ENCODE data around the gene MAMDC2.

MAMDC2 gene

DNA sequence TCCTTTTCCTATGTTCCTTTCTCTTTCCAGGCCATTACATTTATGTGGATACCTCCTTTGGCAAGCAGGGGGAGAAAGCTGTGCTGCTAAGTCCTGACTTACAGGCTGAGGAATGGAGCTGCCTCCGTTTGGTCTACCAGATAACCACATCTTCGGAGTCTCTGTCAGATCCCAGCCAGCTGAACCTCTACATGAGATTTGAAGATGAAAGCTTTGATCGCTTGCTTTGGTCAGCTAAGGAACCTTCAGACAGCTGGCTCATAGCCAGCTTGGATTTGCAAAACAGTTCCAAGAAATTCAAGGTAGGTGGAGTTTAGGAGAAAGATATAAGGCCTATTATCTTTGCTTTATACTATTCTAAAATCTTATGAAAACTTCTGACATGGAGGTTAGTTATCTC lies 64.5 kb downstream of the MAMDC2 start:
- no peak for DNase-seq (ENCODE audit: low read depth in 2 of 2)

DNA sequence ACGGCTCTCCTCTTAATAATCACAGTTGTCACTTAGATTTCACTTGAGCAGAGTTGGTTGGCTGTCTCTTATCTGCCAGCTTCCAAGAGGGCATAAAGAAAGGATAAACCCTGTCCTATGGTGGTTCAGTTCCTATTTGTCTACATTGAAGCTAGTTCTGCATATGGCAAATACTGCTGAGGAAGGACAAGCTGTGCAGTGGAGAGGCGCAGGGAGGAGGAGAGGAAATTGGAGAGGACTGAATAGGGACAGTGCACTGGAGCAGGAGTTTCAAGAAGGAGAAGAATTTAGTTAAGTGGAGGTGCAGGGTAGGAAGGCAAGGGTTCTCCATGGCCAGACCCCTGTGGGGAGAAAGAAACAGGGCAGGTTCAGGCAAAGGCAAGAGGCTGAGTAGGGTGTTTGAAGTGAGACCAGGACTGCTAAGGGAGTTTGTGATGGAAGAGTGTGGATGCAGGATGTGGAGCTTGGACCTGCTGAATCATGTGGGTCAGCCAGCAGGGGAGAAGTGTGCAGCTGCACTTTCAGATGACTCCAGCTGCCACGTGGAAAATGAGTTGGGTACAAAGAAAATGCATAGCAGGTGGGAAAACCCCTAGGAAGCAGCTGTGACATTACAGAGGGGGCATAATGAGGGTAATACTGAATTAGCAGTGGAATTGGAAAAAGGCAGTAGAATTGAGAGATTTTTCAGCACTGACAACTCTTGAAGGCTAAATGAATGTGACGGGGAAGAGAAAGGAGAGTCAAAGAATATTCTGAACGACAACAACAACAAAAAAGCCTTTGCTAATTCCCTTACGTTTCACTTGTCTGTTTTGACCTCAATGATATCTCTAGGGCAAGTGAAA lies 66.8 kb downstream of the MAMDC2 start:
- no peak for DNase-seq (ENCODE audit: low read depth in 2 of 2)

DNA sequence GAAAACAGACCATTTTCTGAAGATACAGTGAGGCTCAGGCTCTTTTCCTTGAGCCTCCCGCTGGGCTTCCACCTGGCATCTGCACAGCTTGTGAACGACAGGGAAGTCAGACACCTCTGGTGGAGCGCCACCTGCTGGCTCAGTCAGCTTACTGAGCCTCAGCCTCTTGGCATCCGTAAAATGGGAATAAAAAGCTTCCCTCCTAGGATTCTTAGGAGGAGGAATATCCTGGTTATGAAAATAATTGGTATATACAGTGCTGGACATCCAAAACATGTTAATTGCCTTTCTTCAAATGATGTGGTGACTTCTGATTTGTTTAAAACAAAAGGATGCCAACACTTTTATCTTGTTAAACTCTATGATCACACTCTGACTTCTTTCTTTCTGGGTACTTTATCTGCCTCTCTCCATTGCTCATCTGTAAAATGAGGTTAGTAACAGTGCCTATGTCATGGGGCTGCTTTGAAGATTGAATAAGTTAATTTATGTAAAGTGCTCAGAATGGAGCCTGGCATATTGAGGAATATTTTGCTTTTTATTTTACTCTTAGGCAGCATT lies 67.5 kb downstream of the MAMDC2 start:
- peak in 1 of 2 donors; percentile 21 for DNase-seq (ENCODE audit: low read depth in 2 of 2)

- no peak for DNase-seq (ENCODE audit: low read depth in 2 of 2)
Measured at GRCh38 chr9:70111641-70112236, 68.1 kb downstream of the MAMDC2 start.

- DNase-seq (ENCODE audit: low read depth in 2 of 2) = no peak
Measured at GRCh38 chr9:70112981-70113380, 69.3 kb downstream of the MAMDC2 start.

DNA sequence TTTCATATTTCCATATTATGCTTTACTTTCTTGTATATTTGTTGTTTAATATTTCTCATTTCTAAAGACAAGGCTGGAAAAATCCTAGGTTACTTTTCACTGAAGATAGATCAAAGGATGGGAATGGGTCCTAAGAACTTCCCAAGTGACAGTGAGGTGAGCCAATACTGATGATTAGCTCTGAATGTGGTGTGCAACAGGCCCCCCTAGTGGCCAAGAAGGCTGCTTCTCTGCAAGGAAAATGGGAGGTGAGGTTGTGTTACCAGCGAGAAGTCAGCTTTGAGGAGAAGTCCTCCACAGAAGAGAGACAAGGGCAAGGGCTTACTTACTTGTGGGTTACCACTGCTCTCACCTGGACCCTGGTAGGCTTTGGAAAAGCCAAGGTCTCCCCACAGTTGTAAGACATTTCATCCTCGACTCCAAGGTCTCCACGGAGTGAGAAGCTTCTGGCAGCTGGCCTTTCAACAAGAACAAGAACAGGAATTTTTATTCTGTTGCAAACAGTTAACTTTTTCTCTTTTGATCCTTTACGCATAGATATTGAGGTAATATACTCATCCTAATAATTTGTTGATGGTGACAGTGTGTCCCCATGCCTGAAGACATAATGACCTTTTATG lies 69.9 kb downstream of the MAMDC2 start:
- DNase-seq (ENCODE audit: low read depth in 2 of 2) = no peak

DNA sequence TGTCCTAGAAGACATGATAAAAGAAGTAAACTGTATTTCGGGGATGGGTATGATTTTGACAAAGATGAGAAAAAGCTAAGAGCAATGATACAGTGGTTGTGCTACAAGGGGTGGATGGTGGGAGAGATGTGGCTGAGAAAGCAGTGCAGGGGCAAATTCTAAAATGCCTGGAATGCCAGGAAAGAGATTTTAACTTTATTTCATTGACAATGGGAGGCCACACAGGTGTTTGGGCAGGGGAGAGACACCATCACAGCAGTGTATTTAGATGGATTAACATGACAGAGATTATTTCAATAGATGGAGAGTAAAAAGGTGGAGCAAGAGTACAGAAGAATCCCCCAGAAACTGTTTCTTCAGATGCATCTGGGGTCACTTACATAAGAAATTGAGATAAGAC lies 71.2 kb downstream of the MAMDC2 start:
- no peak for DNase-seq (ENCODE audit: low read depth in 2 of 2)

GRCh38 chr9:70117835-70118319 lies 74.2 kb downstream of the MAMDC2 start:
- DNase-seq (ENCODE audit: low read depth in 2 of 2) = no peak

DNA sequence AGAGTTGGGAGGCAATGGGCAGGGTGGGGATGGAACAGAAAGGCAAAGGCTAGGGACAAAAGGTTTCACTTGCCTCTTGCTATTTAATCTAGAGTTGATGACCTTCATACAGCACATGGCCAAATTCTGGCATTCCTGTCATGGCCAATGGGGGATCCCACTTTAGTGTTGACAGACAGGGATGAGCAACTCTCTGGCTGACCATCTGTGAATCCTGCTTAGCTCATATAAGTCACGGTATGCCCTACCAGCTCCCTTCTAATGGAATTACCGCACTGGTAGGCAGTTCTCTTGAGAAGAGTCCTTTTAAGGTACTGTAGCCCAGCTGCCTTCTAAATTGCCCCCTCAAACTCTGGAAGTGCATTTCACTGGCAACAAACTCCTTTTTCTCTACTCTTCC lies 76.1 kb downstream of the MAMDC2 start:
- no peak for DNase-seq (ENCODE audit: low read depth in 2 of 2)

DNA sequence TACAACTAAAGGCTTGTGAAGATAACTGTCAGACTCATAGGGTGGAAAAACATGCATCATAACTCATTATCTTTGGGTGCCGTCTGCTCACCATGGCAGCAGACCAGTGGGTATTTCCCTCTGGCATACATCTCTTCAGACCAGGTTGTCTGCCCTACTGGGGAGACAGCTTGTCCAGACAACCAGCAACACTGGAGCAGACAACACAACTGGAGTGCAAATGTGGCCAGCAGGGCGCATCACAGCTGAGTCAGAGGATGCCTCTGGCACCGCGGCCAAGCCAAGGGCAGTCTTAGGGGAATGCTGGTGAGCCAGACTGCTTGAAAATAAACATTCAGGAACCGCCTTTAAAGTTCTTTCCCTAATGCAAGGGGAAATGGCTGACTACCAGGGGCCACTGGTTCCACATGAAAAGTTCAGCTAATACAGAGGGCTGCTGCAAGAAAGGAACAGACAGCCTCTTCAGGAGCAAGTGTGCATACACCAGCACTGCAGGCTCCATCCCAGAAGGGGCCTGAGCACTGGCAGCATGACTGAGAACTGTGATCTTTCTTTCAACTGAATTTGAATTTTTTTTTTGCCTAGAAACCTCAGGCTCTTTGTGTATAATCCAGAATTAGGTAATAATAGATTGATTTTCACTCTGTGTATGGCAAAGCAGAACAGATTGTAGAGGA lies 77.3 kb downstream of the MAMDC2 start:
- no peak for DNase-seq (ENCODE audit: low read depth in 2 of 2)

GRCh38 chr9:70121818-70122436 lies 78.3 kb downstream of the MAMDC2 start:
- DNase-seq (ENCODE audit: low read depth in 2 of 2) = no peak

DNA sequence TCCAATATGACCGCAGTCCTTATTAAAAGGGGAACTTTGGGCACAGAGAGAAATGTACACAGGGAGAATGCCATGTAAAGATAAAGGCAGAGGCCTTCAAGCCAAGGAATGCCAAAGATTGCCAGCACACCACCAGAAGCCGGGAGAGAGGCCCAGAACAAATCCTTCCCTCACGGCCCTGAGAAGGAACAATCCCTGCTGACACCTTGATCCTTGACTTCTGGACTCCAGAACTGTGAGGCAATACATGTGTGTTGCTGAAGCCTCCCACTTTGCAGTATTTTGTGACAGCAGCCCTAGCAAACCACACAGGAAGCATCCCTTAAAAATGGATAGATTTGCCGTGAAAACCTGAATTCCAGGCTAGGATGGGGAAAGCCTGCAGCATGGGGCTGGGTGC lies 80.0 kb downstream of the MAMDC2 start:
- no peak for DNase-seq (ENCODE audit: low read depth in 2 of 2)

- no peak for DNase-seq (ENCODE audit: low read depth in 2 of 2)
Measured at GRCh38 chr9:70125621-70126263, 82.1 kb downstream of the MAMDC2 start.

GRCh38 chr9:70127036-70127435 lies 83.4 kb downstream of the MAMDC2 start:
- DNase-seq (ENCODE audit: low read depth in 2 of 2) = no peak

- no peak for DNase-seq (ENCODE audit: low read depth in 2 of 2)
Measured at GRCh38 chr9:70127540-70128416, 84.1 kb downstream of the MAMDC2 start.

DNA sequence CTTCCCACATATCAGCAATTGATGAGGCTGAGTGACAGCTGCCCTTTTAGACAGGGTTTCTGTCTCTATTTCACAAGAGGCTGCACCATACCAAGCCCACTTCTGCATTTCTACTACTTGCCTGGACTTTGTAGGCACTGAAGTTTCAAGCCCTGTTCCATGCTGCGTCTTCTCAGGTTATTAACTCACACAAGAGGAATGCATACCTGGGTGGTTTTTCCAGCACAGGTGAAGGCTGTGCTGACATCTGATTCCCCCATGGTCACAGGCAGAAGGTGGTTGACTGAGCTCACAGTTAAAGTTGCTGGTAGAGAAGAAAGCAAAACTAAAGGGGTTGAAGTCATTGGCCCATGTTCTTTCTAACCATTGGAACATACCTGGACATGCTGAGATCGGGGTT lies 86.6 kb downstream of the MAMDC2 start:
- no peak for DNase-seq (ENCODE audit: low read depth in 2 of 2)

DNA sequence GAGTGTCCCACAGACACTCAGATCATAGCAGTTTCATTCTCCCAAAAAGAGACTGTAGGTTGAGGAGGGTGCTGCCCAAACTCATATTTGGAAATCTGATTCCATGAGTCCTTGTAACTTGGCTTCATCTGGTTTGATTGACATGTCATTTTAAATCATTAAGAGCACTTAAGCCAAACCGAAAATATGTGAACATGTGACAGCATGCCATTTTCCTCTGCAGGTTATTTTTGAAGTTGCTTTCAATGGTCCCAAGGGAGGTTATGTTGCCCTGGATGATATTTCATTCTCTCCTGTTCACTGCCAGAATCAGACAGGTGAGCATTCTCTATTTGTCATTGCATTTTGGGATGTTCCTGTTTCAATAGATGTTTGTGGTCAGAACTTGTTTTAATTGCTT lies 87.6 kb downstream of the MAMDC2 start:
- no peak for DNase-seq (ENCODE audit: low read depth in 2 of 2)

DNA sequence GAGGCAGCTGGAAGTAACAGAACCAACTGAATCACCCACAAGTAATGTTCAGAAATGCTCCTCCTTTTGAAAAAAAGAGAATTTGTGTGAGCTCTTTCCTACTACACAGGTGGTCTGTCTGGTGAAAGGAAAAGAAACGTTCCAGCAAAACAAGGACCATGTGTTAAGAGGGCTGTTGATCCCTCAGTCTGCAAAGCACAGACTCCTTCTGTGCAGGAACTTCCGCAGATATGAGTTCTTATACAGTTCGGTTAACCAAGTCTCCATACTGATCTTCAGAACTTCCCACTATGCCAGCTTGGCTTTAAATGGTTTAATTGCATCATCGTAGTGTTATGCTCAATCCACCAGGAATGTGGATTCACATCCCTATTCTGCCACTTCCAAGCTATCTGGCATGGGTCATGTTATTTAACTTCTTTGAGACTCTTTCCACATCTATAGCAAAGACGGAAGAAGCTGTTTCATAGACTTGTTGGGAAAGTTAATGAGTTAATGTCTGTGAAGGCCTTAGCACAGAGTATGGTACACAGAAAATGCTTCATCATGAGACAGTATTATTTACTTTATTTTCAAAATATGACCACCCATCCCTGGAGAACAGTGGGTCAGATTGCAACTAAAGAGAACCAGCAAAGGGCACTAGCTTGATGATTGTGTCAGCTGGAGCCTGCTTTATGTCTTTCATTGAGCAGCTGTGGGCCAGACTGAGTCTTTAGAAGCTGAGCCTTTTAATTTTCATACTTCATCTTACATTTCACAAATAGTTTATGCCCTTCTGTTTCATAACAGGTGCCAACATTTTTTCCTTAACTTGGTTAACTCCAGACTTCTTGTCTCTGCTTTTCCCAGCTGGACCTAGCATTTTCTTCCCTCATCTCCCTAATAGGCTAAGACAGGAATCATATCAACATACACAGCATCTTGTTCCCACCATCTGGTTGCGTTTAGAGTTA lies 89.9 kb downstream of the MAMDC2 start:
- DNase-seq (ENCODE audit: low read depth in 2 of 2) = no peak

DNA sequence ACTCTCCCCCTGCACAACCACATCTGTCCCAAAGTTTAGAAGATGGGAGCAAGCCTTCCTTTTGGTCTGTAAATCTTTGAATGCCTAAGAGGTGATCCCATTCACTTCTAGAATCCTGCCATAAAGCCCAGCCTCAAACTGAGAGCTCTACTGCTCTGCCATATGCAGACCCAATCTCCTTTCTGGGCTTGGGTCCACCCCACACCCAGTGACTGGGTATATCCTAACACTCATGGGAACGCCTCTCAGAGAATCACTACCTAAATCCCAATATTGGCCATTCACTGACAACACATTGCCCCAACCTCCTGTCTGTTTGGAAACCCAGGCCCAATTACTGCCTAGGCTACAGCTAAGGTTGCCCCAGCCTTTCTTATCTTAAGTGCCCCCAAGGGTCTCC lies 90.7 kb downstream of the MAMDC2 start:
- DNase-seq (ENCODE audit: low read depth in 2 of 2) = no peak

Data from stimulated activated CD4-positive, alpha-beta T cell treated with anti-CD3 and anti-CD28 coated beads, Interleukin-1b, Interleukin-23, amount 100 ng/mL, for 1 hour (primary cell).